ENCODE measurements around the gene GMEB2.
"Not testable (repeated sequence)": the region's sequence is repeated elsewhere in the genome, so short reads cannot be mapped to it uniquely, and the experiment has no call there.

GMEB2 gene

DNA sequence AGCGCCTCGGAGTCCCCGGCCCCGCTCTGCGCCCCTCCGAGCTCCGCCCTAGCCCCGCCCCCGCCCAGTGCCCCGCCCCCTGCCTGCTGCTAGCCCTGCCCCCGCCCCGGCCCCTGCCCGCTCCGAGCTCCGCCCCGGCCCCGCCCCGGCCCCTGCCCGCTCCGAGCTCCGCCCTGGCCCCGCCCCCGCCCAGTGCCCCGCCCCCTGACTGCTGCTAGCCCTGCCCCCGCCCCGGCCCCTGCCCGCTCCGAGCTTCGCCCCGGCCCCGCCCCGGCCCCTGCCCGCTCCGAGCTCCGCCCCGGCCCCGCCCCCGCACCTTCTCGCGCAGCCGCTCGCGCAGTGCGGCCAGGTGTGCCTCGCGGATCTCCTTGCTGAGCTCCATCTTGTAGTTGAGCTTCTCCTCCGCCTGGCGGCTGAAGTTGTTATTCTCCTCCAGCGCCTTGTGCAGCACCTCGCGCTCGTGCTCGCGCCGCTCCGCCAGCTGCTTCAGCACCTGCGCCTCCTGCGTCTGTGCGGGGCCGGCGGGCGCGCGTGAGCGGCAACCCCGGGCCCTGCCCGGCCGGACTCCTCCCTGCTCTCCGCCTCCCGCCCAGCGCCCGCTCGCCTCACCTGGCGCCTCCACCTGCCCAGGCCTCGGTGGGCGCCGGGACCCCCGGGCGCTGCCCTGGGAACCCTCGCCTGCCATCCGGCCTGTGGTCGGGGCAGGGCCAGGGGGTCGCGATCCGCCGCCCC, 15.1 kb upstream of the GMEB2 start:
- TF ChIP-seq, protein P1, sequence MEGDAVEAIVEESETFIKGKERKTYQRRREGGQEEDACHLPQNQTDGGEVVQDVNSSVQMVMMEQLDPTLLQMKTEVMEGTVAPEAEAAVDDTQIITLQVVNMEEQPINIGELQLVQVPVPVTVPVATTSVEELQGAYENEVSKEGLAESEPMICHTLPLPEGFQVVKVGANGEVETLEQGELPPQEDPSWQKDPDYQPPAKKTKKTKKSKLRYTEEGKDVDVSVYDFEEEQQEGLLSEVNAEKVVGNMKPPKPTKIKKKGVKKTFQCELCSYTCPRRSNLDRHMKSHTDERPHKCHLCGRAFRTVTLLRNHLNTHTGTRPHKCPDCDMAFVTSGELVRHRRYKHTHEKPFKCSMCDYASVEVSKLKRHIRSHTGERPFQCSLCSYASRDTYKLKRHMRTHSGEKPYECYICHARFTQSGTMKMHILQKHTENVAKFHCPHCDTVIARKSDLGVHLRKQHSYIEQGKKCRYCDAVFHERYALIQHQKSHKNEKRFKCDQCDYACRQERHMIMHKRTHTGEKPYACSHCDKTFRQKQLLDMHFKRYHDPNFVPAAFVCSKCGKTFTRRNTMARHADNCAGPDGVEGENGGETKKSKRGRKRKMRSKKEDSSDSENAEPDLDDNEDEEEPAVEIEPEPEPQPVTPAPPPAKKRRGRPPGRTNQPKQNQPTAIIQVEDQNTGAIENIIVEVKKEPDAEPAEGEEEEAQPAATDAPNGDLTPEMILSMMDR (IDR thresholded peaks at IDR 0.05; ENCODE audit: insufficient read depth, low read depth, low read length, missing control alignments): peak; percentile 43
- H3K4me3 ChIP-seq (ENCODE audit: low read depth, low read length): peak overlapping the region; percentile 97
- DNase-seq (ENCODE audit: low read depth): peak; percentile 98

DNA sequence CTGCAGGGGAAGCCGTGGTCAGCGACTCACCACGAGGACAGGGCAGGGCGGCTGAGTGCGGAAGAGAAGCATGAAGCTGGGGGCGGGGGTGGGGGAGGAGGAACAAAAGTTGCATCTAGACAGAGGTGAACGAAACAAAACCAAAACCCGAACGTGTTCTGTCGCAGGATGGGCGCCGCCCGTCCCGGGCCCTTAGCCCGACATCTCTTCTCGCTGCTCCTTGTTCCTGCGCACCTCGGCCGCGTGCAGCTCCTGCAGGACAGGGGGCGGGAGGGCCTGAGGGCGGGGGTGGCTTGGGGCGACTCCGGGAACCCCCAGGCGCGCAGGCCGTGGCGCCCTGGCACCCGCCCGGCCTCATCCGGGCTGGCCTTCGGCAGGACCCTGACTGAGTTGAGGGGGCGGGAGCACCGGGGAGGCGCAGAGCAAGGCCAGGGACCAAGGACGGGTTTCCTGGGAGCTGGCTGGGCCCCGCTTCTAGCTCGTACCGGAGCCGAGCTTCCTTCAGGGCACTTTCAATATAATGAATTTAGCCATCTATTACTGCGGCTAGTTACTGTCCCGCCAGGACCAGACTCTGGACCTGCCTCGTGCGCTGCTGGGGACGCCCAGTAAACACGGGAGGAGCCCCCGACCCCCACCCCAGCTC, 14.4 kb upstream of the GMEB2 start:
- TF ChIP-seq, protein P1 (IDR thresholded peaks at IDR 0.05; ENCODE audit: insufficient read depth, low read depth, low read length, missing control alignments): no peak
- peak overlapping the region; percentile 97 for H3K4me3 ChIP-seq (ENCODE audit: low read depth, low read length)
- DNase-seq (ENCODE audit: low read depth): peak; percentile 74

DNA sequence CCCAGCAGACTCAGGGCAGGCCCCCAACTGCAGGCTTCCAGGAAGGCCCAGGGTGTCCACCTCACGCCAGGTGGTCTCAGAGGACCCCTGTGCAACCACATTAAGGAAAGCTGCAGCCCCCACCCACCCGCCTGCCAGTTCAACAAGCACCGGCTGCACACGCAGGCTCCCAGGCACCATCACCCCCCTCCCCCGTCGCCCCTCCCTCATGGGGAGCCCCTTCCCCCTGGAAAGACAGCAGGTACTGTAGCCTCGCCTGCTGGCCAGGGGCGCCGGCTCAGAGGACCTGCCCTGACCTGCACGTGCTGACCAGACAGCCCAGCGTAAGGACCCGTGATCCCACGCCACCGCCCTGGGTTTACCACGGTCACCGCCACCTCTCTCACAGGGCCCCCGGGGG, 13.8 kb upstream of the GMEB2 start:
- peak overlapping the region; percentile 51 for H3K4me3 ChIP-seq (ENCODE audit: low read depth, low read length)
- DNase-seq (ENCODE audit: low read depth): not testable (repeated sequence)

DNA sequence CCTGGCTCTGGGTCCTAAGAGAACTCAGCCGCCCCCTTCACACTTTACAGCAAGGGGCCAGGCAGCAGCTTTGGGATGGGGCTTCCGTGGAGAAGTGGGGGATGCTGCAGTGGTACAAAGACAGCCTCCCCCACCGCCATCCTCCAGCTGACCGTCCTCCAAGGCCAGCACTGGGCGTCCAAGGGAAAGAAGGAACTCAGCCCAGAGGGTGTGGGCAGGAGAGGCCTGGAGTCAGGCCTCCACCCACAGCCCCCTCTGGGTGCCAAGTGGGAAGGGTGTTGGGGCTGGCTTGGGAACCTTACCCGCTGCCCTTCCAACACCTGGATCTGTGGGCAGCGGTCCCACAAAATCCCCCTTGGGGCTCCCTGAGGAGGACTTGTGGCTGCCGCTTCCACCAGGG, 13.2 kb upstream of the GMEB2 start:
- no peak overlapping the region; the same call in 1 of the 2 replicates for H3K4me3 ChIP-seq (ENCODE audit: low read depth, low read length)
- TF ChIP-seq, protein P1 (IDR thresholded peaks at IDR 0.05; ENCODE audit: insufficient read depth, low read depth, low read length, missing control alignments): no peak
- no peak for DNase-seq (ENCODE audit: low read depth)

DNA sequence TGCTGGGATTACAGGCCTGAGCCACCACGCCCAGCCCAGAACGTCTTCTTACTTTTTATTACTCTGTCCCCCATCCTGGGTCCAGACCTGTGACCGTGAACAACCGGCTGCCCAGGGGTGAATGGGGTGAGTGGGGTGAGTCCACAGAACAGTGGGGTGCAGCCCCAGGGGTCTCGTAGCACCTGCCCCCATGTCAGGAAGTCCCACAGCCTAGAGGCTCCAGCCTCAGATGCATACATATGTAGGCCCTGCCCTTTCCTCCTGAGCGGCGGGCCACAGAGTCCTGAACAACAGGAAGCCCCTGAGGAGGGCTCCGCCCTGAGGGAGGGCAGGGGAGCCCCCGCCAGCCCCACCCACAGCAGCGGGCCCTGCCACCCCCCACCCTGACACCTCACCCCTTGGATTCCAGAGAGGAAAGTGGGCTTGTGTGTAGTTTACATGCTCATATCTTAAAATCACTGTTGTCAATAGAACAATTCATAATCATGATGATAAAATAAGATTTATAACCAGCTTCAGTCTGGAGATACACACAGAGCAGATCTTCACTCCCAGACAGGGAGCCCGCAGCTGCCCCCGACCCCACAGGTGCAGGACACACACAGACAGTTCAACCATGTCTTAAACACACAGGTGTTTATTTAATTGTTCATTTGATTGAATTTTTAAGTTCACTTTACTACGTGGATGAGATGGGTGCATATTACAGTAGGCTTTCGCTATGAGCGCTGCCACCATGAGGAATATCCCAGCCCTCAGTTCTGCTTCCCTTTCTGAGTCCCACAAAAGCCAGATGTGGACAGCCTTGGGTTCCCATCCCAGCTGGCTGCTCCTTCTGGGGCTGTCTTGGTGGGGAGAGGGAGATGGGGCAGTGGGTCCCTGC, 12.4 kb upstream of the GMEB2 start:
- peak overlapping the region; percentile 15 for H3K4me3 ChIP-seq (ENCODE audit: low read depth, low read length)
- TF ChIP-seq, protein P1 (IDR thresholded peaks at IDR 0.05; ENCODE audit: insufficient read depth, low read depth, low read length, missing control alignments): no peak
- peak; percentile 77 for DNase-seq (ENCODE audit: low read depth)

DNA sequence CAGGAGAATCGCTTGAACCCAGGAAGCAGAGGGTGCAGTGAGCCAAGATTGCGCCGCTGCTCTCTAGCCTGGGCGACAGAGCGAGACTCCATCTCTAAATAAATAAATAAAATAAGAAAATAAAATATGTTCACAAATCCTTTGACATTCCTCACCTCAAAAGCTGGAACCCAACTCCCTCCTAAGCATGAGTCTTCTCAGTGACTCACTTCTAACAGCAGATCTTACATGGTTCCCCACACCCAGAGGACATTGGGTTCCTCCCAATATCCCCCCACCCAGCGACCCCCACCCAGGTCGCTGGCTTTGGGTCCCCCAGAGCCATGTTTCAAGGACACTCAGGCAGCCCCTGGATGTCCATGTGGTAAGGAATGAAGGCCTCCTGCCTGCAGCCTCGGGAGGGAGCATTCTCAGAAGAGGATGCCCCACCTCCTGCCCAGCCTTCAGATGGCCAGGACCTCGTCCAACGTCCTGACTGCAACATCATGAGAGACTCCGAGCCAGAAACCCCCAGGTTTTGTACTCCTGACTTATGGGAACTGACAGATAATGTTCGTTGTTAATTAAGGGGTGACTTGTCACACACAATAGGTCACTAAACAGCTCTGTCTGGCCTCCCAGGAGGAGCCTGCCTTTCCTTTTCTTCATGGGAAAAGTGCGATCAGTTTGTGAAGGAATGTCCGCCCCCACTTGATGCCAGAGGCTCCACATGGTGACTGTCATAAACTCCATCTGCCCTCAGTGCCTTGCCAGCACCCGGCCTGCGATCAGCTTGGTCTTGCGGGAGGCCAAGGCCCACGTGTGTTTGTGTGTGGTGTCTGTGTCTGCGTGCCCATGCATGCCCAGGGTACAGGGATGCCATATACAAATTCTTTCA, 10.1 kb upstream of the GMEB2 start:
- no peak for DNase-seq (ENCODE audit: low read depth)
- TF ChIP-seq, protein P1 (IDR thresholded peaks at IDR 0.05; ENCODE audit: insufficient read depth, low read depth, low read length, missing control alignments): no peak
- no peak overlapping the region for H3K4me3 ChIP-seq (ENCODE audit: low read depth, low read length)

Data from GM12865 (cell line).